GM18858 (cell line): ENCODE results near the gene OSBPL8.

ENCODE experiments used
- ATAC-seq: cut with Tn5 transposase; IDR thresholded peaks from one replicate; pipeline ENCODE4 v1.9.1; 2021; ENCODE audit not compliant: unreplicated experiment

Gene OSBPL8

GRCh38 chr12:76558684-76559399, 729 bp downstream of the OSBPL8 start:
- ATAC-seq, result peak; percentile 34

- no peak for ATAC-seq
Measured at GRCh38 chr12:76556368-76556767, 3.2 kb downstream of the OSBPL8 start.

- no peak for ATAC-seq
Measured at GRCh38 chr12:76555797-76556196, 3.8 kb downstream of the OSBPL8 start.

GRCh38 chr12:76555231-76555767, 4.3 kb downstream of the OSBPL8 start:
- ATAC-seq, result no peak

- ATAC-seq, result no peak
Measured at GRCh38 chr12:76554405-76555230, 5.0 kb downstream of the OSBPL8 start.

- no peak for ATAC-seq
Measured at GRCh38 chr12:76552343-76552938, 7.1 kb downstream of the OSBPL8 start.

GRCh38 chr12:76551482-76551888, 8.1 kb downstream of the OSBPL8 start:
- peak; percentile 58 for ATAC-seq

- no peak for ATAC-seq
Measured at GRCh38 chr12:76549131-76549530, 10.4 kb downstream of the OSBPL8 start.

- ATAC-seq, result no peak
Measured at GRCh38 chr12:76548222-76548837, 11.2 kb downstream of the OSBPL8 start.

GRCh38 chr12:76547526-76547925, 12.0 kb downstream of the OSBPL8 start:
- ATAC-seq, result no peak

- no peak for ATAC-seq
Measured at GRCh38 chr12:76546889-76547288, 12.7 kb downstream of the OSBPL8 start.

- no peak for ATAC-seq
Measured at GRCh38 chr12:76545486-76545885, 14.1 kb downstream of the OSBPL8 start.

GRCh38 chr12:76544601-76545261, 14.8 kb downstream of the OSBPL8 start:
- ATAC-seq, result no peak

GRCh38 chr12:76543813-76544347, 15.7 kb downstream of the OSBPL8 start:
- ATAC-seq, result no peak

- no peak for ATAC-seq
Measured at GRCh38 chr12:76542908-76543307, 16.7 kb downstream of the OSBPL8 start.

GRCh38 chr12:76539727-76540126, 19.8 kb downstream of the OSBPL8 start:
- ATAC-seq, result no peak

- no peak for ATAC-seq
Measured at GRCh38 chr12:76537923-76538322, 21.6 kb downstream of the OSBPL8 start.

- no peak for ATAC-seq
Measured at GRCh38 chr12:76536546-76536945, 23.0 kb downstream of the OSBPL8 start.

- ATAC-seq, result no peak
Measured at GRCh38 chr12:76535170-76535569, 24.4 kb downstream of the OSBPL8 start.

- no peak for ATAC-seq
Measured at GRCh38 chr12:76533331-76533730, 26.2 kb downstream of the OSBPL8 start.
